Hematopoietic multipotent progenitor cell treated with erythropoietin and hydrocortisone succinate and interleukin-3 and kit ligand, for 8 days (in vitro differentiated cells): Measurements from ENCODE around the gene TXNDC5.

ENCODE experiments used
- DNase-seq: peaks from one replicate; pipeline ENCODE4 v3.0.0-alpha.2; 2015

Gene TXNDC5

DNA sequence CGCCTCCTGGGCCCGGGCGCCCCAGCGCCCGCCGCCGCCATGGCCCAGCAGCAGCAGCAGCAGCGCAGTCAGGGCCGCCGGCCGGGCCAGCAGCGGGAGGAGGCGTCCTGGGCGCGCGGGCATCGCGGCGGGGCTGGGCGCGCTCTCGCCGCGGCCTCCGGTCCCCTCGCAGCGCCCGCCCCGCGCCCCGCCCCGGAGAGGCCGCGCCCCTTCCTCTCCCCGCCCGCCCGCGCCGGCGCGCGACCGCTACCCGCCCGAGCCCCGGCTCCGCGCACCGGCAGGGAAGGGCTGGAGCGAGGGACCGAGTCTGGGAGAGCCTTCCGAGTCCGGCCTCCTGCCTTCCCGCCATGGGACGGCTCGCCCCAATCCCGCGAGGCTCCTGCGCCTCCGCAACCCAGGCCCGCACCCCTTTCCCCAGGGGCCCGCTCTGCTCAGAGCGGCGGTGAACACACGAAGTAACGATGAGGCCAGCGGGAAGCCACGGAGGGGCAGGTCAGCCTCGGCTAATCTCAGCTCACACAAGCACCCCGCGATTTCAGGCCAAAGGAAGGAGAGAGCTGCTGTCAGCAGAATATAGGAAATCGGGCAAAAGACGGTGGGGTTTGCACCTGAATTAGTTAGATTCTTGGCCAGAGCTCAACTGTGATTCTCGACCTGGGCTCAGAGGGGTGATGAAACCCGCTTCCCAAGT lies at the start of gene TXNDC5:
TSS of gene TXNDC5 (minus strand) at position 135 of the 691 bp plus-strand sequence. CDS start at position 123, 12 bp downstream.
- DNase-seq = peak; percentile 68

GRCh38 chr6:7960141-7960540 lies 49.6 kb upstream of the TXNDC5 start:
- DNase-seq = no peak

DNA sequence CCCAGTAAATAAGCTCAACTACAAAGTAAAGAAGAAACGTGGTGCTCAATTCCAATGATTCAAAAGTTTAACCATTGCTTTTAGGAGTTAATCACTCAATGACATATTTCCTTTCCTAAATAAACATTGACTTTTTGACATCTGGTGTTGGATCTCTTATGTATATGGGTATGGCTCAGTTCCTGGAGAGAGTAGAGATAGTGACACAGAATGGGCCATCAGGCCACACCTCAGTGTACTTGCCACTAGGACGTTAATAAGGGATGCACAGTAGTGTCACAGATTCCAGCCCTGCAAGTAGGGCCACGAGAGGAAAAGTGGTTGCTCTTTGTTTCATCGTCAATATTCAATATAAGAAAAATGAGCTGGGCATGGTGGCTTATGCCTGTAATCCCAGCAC lies 48.9 kb upstream of the TXNDC5 start:
- no peak for DNase-seq

DNA sequence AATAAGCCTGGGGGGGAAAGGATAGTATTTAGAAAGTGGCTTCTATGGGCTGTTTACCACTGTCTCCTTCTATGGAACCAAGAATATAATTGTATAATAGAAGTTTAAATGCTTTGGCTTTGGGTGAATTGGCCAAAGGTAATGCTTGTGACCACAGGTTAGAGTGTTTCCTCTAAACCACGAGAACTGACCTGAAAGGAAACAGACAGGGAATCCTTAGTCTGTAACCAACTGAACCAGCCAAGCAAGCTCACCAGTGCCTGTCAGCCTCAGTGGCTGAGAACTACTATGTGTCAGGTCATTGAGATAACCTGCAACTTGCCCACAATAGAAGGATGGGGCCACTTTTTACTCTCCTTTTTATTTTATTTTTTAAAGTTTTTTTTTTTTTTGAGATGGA lies 47.9 kb upstream of the TXNDC5 start:
- DNase-seq = no peak

DNA sequence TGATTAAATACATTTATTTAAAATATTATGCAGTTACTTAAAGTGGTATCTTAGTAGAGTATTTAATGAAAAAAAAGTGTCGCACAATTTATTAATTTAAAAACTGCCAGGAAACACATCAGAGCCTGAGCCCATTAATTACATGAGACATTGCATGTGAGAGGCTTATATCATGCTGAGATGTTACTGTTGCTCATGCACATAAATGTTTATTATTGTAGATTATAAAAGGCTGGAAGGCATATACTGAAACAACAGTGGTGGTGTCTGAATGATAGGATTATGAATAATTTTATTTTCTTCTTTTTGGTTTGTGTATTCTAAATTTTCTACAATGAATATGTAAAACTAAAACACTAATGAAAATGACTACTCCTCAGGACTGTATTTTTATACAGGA lies 45.7 kb upstream of the TXNDC5 start:
- DNase-seq = no peak

- DNase-seq = no peak
Observed at GRCh38 chr6:7954477-7955200, 44.1 kb upstream of the TXNDC5 start.

DNA sequence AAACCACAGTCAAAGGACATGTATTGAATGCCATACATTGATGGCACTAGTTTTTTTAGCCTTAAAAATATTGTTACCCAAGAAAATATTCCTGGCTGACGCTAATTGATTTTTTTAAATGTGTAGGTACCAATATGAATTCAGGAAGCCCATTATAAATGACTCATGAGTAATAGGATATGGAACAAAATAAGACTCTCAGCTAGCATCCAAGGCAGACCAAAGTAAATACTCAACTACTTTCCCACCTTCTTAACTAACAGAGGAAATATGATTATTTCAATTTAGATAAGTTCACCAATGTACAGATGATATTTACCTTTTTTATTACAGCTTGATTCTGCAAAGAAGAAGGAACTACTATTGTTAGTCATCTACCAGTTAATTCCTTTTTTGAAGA lies 43.2 kb upstream of the TXNDC5 start:
- DNase-seq = no peak

GRCh38 chr6:7939864-7940228 lies 29.3 kb upstream of the TXNDC5 start:
- no peak for DNase-seq

DNA sequence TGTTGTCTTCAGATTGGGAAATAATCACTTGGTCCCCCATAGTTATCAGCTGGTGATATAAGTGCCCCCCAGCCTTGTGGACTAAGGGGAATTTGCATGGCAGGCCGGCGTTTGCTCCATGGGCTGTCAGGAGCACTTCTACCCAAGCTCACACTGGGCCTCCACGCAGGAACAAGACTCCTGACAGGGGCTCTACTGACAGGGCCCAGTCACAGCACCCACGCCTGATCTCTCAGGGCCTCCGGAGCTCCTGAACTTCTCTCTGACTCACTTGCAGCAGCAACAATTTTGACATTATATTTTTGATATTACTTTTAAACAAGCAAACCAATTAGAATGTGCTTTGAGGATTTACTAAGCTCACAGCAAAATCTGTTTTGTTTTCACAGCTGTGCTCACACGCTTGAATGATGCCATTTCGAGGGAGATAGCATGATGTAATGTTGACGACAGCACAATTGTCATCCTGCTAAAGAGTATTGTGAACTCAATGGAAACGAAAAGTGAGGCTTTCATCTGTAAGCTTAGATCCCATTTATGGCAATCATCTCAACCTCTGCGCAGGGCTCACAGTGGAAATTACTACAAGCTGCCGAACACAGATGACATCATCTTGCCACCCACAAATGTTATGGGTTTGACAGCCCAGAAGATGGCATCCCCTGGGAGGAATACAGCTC lies 28.7 kb upstream of the TXNDC5 start:
- no peak for DNase-seq

- DNase-seq = no peak
Observed at GRCh38 chr6:7938562-7939183, 28.1 kb upstream of the TXNDC5 start.

DNA sequence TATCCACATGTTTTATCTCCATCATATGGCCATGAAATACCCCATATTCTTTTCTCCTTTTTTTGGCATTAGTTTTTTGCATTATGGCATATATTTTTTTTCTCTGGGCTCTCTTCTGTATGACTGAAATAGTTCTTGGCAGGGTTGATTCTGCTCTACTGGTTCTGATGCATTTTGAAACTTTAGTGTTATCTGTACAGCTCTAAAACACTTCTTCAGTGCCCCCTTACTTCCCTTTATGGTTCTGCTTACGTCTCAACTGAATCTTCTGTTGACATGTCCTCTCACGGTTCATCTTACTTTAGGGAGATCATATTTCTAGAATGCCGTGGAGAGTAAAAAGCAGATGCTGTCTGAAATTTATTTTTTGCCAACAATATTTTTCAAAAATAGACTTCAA lies 23.2 kb upstream of the TXNDC5 start:
- no peak for DNase-seq

- no peak for DNase-seq
Observed at GRCh38 chr6:7932625-7933024, 22.0 kb upstream of the TXNDC5 start.

- no peak for DNase-seq
Observed at GRCh38 chr6:7924867-7925266, 14.3 kb upstream of the TXNDC5 start.

- DNase-seq = no peak
Observed at GRCh38 chr6:7922596-7922995, 12.0 kb upstream of the TXNDC5 start.

- DNase-seq = peak; percentile 47
Observed at GRCh38 chr6:7921632-7922092, 11.1 kb upstream of the TXNDC5 start.

DNA sequence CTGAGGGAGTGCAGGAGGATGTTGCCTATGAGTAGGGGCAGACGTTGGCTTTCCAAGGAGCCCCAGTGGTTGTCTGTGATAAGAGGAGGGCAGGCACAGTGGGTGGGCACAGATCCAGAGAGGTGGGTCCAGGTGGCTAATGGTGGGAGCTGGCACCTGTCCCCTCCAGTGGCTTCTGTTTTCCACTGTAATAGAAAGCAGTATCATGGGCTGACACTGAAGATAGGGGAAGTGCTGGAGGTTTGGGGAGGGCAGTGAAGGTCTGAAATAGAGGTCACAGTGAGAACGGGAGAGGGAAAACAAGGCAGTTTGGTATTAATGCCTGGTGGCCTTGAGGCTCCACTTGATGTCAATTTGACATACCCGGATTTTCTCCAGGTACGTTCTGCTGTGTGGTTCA lies 10.5 kb upstream of the TXNDC5 start:
- peak; percentile 60 for DNase-seq

DNA sequence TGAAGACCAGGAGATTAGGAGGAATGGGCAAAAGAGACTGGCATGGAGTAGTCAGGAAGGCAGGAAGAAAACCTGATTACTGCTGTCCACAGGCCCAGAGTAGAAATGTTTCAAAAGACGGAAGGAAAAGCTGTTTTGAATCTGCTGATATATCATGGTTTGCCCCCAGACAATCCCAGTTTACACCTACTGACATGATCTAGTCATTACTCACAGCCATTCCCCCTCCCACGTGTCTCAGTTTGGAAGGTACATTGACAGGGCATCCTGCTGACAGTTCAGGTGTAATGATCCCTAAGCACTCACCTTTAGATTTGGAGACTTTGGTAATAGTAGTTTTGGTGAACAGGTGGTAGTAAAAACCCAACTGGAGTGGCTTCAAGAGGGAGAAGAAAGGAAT lies 9.8 kb upstream of the TXNDC5 start:
- DNase-seq = no peak

DNA sequence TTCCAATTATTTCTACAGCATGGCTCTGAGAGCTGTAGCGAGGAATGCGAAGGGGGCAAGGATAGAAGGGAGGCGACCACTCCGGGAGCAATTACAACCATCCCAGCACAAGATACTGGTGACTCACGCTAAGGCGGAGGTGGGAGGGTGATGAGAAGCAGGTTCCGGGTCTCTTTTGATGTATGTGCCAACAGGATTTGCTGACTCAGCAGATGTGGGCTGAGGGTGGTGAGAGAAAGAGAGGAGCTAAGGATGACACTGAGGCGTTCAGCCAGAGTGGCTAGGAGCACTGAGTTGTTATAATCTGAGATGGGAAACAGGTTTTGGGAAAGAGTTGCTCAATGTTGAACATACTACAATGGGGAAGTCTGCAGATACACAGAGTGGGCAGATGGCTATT lies 9.3 kb upstream of the TXNDC5 start:
- DNase-seq = peak; percentile 58

GRCh38 chr6:7918403-7918802 lies 7.8 kb upstream of the TXNDC5 start:
- no peak for DNase-seq

- no peak for DNase-seq
Observed at GRCh38 chr6:7917729-7918128, 7.1 kb upstream of the TXNDC5 start.

DNA sequence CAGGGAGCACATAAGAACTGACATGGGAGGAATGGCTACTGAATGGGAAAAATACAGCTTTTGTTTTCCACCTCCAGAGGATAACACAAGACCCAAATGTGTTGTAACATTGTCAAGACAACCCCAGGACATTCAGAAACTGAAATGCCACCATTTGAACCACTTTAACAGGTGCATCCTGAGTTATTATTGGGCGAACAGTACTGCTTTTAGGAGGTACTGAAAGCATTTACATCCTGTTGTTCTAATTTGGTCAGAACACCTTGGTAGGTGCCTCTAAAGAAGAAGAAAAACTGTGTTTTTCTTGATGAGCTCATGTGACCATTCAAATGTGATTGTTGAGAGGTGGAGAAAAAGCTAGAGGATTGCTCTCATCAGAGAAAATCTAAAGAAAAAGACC lies 6.4 kb upstream of the TXNDC5 start:
- no peak for DNase-seq

DNA sequence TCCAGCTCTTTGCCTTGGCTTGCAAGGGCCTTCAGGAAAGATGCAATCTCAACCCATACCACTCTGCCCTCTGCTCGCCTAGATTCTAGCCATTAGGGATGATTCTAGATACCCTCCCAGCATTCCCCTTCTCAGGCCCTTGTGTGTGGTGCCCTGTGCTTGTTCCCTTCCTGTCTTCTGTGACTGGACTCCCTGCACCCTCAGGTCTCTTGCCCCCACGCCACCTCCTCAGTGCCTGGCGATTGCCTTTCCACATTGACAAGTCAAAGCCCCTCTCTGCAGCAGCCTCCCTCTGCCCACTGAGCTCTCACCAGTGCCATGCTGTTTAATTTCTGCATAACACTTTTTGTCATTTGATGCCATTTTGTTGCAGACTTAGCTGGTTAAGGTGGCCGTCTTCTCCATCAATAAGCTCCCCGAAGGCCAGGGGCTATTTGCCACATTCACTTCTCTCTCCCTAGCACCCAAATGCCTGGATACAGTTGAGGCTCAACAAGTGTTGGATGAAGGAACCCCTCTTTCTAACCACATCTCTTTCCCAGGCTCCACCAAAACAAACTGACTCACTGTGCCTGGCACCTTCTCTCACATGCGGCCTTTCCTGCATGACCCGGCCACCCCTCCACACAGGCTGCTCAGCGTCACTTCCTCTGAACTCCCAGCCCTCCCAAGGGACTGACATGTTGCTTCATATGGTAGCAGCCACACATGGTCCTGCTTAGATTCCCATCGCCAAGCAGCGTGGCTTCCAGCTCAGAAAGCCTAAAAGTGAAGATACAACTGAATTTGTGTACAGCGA lies 4.6 kb upstream of the TXNDC5 start:
- DNase-seq = peak; percentile 35

DNA sequence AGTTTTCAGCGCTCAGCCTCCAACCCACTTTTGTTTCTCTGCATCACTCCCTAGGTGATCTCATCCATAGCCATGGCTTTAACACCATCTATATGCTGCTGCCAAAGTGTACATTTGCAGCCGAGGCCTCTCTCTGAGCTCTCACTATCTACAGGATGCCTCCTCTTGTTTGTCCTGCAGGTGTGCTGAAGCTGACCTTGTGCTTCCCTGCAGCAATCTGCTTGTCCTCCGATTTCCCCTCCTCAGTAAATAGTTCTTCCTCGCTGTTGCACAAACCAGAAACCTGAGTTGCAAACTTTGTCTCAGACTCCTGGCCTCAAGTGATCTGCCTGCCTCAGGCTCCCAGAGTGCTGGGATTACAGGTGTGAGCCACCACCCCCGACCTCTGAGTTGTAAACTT lies 3.7 kb upstream of the TXNDC5 start:
- no peak for DNase-seq
